GM23338 (cell line): Measurements from ENCODE around the gene CEP72.
"Not testable (repeated sequence)": the region's sequence is repeated elsewhere in the genome, so short reads cannot be mapped to it uniquely, and the experiment has no call there.

Experiments used
- CTCF ChIP-seq, 2 experiments: fragments of 200-600 bp in 1 of 2; sonication (generic) in 1 of 2; conservative IDR thresholded peaks; 2 replicates each; pipeline versions ENCODE4 v1.5.1 to v1.6.1; 2016 to 2017; ENCODE audit warnings: antibody characterized with exemption in 2 of 2, low read depth in 2 of 2, mild to moderate bottlenecking in 2 of 2, moderate library complexity in 1 of 2
- REST ChIP-seq: IDR thresholded peaks from one replicate; pipeline ENCODE4 v1.6.1; 2018; ENCODE audit warnings: antibody characterized with exemption; ENCODE audit not compliant: unreplicated experiment

GRCh38 chr5:690293-690692 lies 78.2 kb downstream of the CEP72 start:
- TF ChIP-seq CTCF (conservative IDR thresholded peaks at IDR 0.05; ENCODE audit: low read depth in 2 of 2); REST: not testable (repeated sequence)
